Cortex of kidney (tissue), 1 donor: ENCODE measurements around the gene GJA4.
"Not testable (repeated sequence)": the region's sequence is repeated elsewhere in the genome, so short reads cannot be mapped to it uniquely, and the experiment has no call there.

Experiments used
- DNase-seq: peaks from one replicate; lab custom pipeline; 2025; lab: John Stamatoyannopoulos, UW

Gene GJA4

DNA sequence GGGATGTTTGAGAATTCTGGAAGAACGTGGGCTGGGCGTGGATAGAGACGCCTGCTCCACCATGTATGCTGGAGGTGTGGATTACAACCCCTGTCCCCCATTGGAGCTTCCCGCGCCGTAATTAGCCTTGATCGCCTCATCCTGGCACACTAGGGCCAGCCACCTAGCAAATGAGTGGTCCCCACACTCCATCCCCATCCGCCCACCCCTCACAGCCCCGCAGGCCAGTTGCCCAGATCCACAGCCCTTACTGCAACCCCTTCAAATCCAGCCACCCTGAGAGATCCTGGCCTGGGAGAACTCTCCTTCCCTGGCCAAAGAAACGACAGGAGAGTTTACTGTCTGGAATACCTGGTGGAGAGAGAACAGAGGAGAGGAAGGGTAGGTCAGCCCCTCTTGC lies 375 bp upstream of the GJA4 start:
- no peak for DNase-seq

DNA sequence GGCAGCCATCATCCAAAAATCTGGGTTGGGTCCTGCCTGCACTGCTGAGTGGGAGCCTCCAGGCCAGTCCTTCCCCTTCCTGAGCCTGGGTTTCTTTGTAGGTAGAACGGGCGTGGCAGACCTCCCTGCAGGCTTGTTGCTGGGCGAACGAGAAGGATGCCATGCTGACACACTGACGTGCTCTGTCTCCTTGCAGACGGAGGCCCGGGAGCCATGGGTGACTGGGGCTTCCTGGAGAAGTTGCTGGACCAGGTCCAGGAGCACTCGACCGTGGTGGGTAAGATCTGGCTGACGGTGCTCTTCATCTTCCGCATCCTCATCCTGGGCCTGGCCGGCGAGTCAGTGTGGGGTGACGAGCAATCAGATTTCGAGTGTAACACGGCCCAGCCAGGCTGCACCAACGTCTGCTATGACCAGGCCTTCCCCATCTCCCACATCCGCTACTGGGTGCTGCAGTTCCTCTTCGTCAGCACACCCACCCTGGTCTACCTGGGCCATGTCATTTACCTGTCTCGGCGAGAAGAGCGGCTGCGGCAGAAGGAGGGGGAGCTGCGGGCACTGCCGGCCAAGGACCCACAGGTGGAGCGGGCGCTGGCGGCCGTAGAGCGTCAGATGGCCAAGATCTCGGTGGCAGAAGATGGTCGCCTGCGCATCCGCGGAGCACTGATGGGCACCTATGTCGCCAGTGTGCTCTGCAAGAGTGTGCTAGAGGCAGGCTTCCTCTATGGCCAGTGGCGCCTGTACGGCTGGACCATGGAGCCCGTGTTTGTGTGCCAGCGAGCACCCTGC lies 1.4 kb downstream of the GJA4 start:
- no peak for DNase-seq

DNA sequence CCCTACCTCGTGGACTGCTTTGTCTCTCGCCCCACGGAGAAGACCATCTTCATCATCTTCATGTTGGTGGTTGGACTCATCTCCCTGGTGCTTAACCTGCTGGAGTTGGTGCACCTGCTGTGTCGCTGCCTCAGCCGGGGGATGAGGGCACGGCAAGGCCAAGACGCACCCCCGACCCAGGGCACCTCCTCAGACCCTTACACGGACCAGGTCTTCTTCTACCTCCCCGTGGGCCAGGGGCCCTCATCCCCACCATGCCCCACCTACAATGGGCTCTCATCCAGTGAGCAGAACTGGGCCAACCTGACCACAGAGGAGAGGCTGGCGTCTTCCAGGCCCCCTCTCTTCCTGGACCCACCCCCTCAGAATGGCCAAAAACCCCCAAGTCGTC lies 2.0 kb downstream of the GJA4 start:
- DNase-seq: no peak

DNA sequence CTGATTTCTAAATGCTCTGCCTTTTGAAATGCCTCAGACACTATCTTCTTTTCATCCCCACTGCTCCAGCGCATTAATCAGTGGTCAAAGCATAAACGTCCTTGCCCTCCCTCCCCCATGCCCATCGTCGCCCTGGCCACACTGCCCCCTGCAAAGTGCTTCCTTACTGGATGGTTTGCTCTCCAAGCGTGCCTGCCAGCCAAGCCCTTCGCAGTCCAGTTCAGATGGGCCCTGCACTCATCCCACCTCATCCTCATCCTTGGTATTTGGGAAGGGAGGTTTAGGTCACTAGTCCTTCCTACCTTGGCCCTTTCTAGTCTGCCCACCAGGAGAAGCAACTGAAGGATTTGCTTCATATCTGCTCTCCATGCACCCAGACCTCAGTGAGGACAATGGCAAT lies 3.1 kb downstream of the GJA4 start:
- DNase-seq: no peak

DNA sequence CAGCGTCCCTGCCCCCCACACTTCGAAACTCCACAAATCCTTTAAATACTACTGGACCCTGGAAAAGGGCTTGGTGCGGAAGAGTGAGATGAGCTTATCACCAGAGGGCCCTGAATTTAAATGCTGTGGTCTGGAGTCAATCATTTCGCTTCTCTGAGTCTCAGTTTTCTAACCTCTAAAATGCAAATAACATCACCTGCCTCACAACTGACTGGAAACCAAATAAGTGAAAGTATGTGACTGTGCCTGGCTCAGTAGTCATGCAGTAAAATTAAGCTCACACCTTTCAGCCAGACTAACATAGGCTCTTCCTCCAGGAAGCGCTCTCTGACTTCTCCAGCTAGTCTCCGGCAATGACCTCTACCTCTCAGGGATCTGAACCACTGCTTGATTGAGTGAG lies 4.2 kb downstream of the GJA4 start:
- no peak for DNase-seq

DNA sequence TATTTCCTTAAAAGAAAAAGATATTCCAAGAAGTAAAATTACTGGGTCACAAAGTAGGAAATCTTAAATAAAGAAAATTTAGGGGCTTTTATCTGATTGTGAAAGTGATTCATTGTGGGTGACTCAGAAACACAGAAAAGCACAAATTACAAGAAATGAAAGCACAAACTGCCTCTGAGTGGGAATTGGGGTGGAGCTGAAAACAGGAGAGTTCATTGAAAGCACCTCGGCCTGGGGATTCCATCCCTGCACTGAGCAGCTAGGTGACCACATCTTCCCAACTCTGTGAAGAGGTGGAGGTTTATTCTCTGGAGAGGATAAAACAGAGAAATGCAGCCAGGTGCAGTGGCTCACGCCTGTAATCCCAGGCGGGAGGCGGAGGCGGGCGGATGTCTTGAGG lies 7.4 kb downstream of the GJA4 start:
- no peak for DNase-seq

DNA sequence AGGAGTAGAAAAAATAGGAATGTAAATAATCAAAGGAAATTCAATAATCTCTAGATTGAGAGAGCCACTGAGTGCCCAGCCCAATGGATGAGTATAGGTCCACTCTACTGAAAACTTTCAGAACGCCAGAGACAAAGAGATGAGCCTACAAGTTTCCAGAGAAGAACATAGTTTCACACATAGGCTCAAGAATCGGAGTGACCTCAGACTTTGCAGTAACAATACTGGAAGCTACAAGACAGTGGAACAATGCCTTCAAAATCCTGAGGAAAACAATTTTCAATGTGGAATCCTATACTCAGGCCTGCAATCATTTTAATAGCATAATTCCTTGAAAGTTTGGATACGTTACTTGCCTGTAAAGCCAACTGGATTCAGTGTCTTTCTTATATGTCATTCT lies 11.0 kb downstream of the GJA4 start:
- no peak for DNase-seq

DNA sequence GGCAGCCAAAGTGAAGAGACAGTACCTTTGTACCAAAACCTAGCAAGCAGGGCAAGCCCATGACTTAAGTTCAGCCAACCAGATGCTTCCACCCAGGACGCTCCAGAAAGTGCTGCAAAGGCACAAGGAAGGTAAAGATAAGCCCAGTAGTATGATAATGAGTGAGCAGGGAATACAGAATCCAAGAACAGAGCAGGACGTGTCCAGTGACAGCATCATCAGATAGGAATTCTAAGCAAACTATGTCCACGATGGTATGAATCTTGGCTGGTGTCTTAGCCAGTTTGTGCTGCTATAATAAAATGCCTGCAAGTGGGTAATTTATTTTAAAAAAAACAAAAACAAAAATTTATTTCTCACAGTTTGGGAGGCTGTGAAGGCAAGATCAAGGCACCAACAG lies 13.6 kb downstream of the GJA4 start:
- no peak for DNase-seq

DNA sequence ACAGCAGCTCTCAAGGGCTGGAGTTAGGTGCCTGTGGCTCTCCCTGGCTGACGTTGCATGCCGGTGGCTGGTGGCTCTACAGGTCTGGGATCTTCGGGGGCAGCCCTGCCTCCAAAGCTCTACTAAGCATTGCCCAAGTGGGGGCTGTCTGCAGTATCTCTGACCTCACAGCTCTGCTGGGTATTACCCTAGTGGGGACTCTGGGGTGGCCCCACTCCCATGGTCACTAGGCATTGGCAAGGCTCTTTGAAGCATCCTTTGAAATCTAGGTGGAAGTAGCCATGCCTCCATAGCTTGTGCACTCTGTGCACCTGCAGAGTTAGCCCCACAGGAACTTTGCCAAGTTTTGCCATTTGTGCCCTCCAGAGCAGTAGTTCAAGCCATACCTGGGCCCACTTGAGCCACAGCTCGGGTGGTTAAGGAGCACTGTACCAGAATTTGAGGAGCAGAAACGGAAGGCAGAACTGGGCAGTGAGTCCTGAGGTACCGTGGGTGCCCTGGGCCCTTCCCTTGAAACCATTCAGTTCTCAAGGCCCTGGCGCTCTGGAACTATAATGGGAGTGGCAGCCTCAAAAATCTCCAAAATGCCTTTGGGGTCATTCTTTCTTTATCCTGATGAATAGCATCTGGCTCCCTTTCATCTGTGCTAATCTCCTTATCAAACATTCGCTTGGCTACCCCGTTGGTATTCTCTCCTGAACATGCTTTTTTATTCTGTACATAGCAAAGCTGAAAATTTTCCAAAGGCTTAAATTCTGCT lies 15.4 kb downstream of the GJA4 start:
- DNase-seq: no peak

DNA sequence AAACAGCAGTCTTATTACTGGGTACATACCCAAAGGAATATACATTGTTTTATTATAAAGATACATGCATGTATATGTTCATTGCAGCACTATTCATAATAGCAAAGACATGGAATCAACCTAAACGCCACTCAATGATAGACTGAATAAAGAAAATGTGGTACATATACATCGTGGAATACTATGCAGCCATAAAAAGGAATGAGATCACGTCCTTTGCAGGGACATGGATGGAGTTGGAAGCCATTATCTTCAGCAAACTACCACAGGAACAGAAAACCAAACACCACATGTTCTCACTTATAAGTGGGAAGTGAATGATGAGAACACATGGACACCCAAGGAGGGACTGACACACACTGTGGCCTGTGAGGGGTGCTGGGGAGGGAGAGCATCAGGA lies 18.0 kb downstream of the GJA4 start:
- DNase-seq: not testable (repeated sequence)

DNA sequence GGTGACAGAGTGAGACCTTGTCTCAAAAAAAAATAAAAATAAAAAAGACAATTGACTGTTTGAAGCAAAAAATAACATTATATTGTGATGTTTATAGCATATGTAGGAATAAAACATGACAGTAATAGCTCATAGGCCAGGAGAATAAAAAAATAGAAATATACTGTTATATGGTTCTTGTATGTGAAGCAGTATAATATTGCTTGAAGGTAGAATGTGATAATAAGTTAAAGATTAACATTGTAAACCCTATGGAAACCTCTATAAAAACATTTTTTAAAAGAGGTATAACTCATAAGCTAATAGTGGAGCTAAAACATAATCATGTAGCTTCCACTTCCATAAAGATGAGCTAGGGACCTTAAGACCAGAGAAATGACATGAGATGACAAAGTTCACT lies 23.5 kb downstream of the GJA4 start:
- DNase-seq: no peak

DNA sequence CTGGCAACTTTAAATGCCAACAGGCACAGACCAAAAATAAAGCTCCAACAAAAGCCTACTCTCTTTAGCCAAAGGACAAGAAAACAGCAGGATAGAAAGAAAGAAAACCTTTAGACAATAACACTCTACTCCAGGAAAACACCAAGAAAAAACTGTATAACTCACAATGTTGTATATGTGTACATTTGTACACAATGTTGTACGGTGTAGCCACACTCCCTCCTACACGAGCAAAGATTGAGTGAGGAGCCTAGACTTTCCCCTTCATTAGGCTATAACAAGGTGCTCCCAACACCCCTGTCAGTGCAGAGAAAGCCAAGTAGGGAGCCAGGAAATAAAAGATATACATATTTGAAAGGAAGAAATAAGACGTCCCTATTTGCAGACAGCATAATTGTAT lies 24.0 kb downstream of the GJA4 start:
- no peak for DNase-seq

DNA sequence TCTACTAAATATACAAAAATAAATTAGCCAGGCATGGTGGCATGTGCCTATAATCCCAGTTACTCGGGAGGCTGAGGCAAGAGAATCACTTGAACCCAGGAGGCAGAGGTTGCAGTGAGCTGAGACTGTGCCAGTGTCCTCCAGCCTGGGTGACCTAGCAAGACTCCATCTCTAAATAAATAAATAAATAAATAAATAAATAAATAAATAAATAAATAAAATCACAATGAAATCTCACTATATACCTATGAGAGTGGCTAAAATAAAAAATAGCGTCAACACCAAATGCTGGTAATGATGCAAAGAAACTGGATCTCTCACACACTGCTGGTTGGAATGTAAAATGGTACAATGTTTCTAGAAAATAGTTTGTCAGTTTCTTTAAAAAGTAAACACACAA lies 26.1 kb downstream of the GJA4 start:
- DNase-seq: not testable (repeated sequence)

DNA sequence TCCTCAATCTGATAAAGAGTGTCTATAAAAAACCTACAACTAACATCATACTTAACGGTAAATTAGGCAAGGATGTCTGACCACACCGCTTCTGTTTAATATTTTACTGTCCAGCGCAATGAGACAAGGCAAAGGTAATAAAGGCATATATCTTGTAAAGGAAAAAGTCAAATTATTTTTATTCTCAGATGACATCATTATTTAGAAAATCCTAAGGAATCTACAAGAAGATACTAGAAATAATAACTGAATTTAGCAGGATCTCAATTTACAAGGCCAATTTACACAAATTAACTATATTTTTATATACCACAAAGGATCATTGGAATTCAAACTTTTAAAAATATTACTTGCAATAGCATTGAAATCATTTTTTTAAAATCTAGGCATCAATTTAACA lies 29.4 kb downstream of the GJA4 start:
- DNase-seq: no peak

DNA sequence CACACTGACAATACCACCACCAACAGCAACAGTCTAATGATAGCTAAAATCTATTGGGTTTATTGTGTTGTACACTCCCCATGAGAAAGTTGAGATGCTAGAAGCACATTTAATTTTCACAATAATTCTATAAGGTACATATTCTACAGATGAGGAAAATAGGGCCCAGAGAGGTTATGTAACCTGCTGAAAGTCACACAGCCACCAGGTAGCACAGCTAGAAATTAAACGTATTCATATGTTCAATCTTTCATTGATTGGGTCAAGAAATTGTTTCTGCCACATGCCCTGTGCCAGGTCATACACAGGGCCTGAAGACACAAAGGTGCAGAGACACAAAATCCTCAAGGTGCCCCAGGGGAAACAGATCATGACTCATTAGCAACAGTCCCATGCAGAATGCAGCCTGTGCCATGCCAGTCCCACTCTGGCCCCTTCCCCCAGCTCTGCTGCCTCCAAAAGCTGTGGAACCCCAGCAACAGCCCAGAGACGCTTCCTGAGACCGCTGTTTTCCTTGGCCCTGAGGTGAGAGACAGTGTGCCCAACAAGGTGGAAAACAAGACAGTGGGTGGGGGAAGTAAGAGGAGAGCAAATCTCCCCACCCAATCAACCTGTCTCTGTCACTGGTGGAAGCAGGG lies 32.1 kb downstream of the GJA4 start:
- no peak for DNase-seq

DNA sequence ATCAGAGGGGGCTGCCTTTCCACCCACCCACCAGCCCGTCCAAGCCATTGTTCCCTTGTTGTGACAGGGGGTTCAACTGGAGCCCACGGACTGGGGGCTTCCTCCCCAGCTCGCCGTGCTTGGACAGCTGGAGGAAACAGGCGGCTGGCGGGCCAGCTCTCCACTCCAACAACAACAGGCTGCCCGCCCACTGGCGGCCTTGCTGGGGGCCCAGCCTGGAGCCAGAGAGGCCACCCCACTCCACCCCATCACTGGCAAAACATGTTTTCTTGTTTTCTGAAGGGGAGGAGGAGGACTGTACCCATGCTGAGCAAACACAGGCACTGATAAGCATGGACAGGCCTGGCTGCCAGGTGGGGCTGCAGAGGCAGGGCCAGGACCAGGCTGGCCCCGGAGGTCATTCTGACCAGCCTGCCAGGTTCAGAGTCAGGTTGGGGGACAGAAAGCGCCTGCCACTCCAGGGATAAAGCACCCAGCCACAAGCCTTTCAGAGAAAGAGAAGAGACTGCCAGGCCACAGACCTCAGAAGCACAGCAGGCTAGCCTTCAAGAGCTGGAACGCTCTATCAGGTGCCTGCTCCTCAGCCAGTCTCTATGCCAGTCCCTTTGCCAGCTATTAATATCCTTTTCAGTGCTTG lies 32.8 kb downstream of the GJA4 start:
- DNase-seq: no peak

DNA sequence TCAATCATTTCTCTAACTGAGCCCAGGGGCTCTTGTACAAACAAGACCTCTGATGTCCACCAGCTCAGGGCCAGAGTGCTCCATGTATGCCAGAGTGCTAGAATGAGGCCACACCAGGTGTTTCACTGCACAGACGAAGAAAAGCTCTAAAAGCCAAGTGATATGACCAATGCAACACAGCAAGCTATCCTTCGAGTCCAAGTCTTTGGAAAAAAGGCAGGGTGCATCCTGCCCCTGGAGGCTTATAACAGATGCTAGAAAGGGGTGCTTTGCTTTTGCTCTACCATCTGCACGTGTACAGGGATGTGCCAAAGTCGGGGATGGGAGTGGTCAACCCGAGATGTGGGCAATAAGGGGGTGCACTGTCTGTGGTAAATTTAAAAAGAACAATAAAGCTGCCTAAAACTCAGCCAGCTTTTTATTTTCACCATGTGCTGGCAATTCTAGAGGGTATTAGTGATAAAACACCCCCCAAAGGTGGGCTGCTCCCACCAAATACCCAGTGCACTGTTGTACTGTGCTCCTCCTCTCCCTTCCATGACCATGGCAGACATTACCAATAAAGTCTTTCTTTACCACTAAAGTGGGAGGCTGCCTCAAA lies 34.6 kb downstream of the GJA4 start:
- DNase-seq: no peak

DNA sequence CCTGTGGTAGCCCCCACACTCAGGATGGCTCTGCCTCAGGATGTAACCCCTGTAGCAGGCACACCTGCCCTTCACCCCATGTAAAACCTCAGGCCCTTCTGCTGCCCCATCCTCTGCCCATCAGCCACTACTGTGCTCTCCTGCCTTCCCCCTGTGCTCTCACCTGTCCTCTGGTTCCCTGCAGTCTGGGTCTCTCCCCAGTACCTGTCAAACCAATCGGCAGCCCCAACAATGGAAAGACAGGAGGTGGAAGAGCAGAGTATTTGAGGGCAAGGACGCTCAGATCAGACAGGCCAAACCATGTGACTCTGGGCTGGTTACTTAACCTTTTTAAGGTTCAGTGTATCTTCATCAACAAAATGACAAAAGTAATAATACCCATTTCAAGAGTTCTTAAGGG lies 35.8 kb downstream of the GJA4 start:
- no peak for DNase-seq

DNA sequence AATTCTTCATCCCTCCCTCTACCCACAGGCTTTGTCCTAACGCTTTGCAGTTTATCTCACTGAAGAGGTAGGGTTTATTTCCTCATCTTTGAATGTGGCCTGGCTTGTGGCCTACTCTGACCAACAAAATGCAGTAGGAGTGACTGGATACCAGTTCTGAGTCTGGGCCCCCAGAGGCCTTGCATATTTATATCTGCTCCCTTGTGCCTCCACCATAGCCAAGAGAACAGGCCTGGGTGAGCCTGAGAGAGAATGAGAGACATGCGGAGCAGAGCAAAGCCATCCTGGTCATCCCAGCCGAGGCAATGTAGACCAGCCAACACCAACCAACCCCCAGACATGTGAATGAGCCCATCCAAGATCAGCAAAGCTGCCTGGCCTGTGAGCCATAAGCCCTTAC lies 36.5 kb downstream of the GJA4 start:
- DNase-seq: no peak

DNA sequence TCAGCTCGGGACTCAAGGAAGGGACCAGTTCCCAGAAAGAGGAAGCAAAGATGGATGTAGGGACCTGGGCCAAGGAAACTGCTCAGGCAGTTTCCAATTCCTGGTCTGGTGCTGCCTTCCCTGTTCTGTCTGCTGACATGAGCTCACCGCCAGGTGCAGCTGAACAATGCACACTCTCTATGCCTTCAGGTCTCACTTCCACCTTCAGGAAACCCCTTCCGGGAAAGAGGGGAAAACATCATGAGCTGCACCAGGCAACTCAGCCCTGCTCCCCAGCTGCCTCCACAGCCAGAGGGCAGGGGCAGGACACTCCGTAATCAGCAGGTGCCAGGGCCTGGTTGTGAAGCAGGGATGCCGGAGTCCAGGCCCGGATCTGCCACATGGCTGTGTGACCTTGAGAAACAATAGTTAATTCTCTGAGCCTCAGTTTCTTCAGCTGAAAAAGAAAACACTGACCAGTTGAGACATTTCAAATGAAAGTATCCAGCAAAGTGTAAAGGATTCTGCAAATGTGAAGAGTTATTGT lies 39.0 kb downstream of the GJA4 start:
- DNase-seq: no peak

DNA sequence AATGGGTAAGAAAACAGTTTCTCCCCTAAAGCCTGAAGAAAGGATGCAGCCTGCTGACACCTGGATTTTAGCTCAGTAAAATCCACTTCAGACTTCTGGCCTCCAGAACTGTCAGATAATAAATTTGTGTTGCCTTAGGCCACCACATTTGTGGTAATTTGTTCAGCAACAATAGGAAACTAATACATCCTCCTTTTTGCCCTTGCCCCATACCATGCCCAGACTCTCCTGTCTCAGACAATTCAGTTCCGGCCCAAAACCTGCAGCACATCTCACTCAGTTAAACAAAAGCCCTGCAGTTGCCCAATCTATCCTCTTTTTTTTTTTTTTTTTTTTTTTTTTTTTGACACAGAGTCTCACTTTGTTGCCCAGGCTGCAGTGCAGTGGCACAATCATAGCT lies 40.9 kb downstream of the GJA4 start:
- DNase-seq: no peak
